ENCODE results near the gene PAQR5. TPM values are rescaled to one million over a fixed set of nuclear protein-coding genes. Genes with fewer than 3 reads are reported as not detected.

The PAQR5 gene
- total RNA-seq, 6 experiments from 2014 or later = 0.28 to 3.0 (median 0.98) TPM

DNA sequence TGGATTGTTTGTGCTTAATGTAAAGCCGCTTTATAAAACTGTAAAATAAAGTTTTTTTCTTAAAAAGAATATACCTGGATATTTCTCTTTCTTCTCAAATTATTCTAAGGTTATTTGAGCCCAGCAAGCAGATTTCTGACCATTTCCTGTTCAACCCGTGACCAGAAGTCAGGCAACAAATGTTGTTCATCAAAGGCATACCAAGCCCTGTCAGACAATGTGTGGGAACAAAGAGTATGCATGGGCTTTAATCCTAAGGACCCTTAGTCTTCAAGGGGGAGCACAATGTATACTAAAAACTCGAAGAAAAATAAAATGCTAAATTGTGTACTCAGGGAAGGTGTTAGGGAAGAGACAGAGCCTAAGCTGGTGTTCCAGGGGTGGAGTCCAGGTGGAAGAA is 26.6 kb upstream of the PAQR5 start:
- no peaks in the 10 kb centered on the region for H3K36me3 ChIP-seq
- no peaks in the 10 kb centered on the region for H3K9me3 ChIP-seq
- H3K4me3 ChIP-seq = no peak overlapping the region
- no peak for ATAC-seq
- H3K4me1 ChIP-seq = no peaks in the 10 kb centered on the region
- no peak overlapping the region for H3K27ac ChIP-seq
- TF ChIP-seq, protein P1, sequence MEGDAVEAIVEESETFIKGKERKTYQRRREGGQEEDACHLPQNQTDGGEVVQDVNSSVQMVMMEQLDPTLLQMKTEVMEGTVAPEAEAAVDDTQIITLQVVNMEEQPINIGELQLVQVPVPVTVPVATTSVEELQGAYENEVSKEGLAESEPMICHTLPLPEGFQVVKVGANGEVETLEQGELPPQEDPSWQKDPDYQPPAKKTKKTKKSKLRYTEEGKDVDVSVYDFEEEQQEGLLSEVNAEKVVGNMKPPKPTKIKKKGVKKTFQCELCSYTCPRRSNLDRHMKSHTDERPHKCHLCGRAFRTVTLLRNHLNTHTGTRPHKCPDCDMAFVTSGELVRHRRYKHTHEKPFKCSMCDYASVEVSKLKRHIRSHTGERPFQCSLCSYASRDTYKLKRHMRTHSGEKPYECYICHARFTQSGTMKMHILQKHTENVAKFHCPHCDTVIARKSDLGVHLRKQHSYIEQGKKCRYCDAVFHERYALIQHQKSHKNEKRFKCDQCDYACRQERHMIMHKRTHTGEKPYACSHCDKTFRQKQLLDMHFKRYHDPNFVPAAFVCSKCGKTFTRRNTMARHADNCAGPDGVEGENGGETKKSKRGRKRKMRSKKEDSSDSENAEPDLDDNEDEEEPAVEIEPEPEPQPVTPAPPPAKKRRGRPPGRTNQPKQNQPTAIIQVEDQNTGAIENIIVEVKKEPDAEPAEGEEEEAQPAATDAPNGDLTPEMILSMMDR (IDR thresholded peaks at IDR 0.05) = no peak
- no peak for TF ChIP-seq POLR2A (IDR thresholded peaks at IDR 0.05)
- WGBS (ENCODE audit: insufficient coverage, low coverage, low lambda C conversion rate, missing lambda C conversion rate) = 61% methylated on average over 3 of the region's 3 CpGs
- H3K27me3 ChIP-seq = no peaks in the 10 kb centered on the region
- DNase-seq = no peak
- intact Hi-C loops (cut with DNase I) = loop anchor here in 1 of 2 donors (10.0 kb wide), 1 partner anchor 217 kb away; no protein-coding TSS in a partner anchor

DNA sequence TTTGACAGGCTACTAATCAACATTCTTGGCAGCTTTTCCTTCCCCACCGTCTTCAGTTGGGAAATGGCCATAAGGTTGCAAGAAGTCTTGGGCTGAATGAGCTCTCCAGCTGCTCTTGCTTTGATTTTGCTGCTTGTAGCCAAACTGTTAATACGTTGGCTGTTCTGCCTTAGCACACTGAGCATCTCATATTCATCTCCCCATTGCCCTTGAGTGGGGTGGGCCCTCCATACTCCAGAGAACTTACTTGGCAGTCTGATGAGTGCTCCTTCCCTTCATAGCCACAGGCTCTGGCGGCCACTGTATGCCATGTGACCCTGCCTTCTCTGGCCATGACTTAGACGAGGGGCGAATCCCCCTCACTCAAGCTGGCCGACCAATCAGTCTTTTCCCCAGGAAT is 25.8 kb upstream of the PAQR5 start:
- intact Hi-C loops (cut with DNase I) = loop anchor here in 1 of 2 donors (10.0 kb wide), 1 partner anchor 218 kb away; no protein-coding TSS in a partner anchor
- no peaks in the 10 kb centered on the region for H3K27me3 ChIP-seq
- 88% methylated on average over 6 of the region's 6 CpGs for WGBS (ENCODE audit: insufficient coverage, low coverage, low lambda C conversion rate, missing lambda C conversion rate)

DNA sequence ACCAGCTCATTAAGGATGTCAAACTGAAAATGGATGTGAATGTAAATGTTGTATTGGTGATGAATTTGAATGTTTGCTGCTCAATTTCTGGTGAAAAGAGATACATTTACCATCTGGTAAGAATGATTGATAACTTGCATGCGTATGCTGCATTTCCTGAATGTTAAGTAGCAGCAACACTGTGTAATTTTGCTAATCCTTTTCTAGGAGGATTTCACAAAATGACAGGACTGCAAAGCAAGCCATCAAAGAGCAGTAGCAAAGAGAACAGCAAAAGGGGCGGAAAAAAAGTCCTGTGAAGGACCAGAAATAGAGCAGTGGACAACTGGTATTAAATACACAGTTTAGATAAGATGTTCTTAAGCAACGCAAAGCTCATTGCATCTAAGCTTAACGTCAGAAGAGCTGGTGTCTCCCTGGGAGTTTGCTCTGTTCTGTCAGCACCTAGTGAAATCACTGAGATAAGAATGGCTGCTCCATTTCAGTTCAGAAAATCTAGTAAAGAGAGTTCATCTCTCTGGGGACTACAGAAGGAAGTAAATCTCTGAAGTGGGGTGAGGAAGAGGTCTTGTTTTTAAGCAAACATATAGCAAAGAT is 23.5 kb upstream of the PAQR5 start:
- H3K4me3 ChIP-seq = no peak overlapping the region
- ATAC-seq = no peak
- no peaks in the 10 kb centered on the region for H3K9me3 ChIP-seq
- intact Hi-C loops (cut with DNase I) = loop anchor here in 1 of 2 donors (10.0 kb wide), 1 partner anchor 220 kb away; no protein-coding TSS in a partner anchor
- no peaks in the 10 kb centered on the region for H3K36me3 ChIP-seq
- H3K27ac ChIP-seq = no peak overlapping the region
- TF ChIP-seq POLR2A (IDR thresholded peaks at IDR 0.05) = no peak
- TF ChIP-seq, protein P1 (IDR thresholded peaks at IDR 0.05) = no peak
- no peaks in the 10 kb centered on the region for H3K4me1 ChIP-seq
- no peaks in the 10 kb centered on the region for H3K27me3 ChIP-seq
- 59% methylated on average over 4 of the region's 4 CpGs for WGBS (ENCODE audit: insufficient coverage, low coverage, low lambda C conversion rate, missing lambda C conversion rate)
- DNase-seq = no peak

More for the DNA sequence above, 25.8 kb upstream of the PAQR5 start:
- Histone ChIP-seq H3K27ac (no peak overlapping the region), H3K9me3 (no peaks in the 10 kb centered on the region), H3K36me3 (no peaks in the 10 kb centered on the region), H3K4me1 (no peaks in the 10 kb centered on the region), H3K4me3 (no peak overlapping the region)
- TF ChIP-seq POLR2A (IDR thresholded peaks at IDR 0.05) = no peak
- TF ChIP-seq, protein P1 (IDR thresholded peaks at IDR 0.05) = no peak
- ATAC-seq (no peak), DNase-seq (no peak)

DNA sequence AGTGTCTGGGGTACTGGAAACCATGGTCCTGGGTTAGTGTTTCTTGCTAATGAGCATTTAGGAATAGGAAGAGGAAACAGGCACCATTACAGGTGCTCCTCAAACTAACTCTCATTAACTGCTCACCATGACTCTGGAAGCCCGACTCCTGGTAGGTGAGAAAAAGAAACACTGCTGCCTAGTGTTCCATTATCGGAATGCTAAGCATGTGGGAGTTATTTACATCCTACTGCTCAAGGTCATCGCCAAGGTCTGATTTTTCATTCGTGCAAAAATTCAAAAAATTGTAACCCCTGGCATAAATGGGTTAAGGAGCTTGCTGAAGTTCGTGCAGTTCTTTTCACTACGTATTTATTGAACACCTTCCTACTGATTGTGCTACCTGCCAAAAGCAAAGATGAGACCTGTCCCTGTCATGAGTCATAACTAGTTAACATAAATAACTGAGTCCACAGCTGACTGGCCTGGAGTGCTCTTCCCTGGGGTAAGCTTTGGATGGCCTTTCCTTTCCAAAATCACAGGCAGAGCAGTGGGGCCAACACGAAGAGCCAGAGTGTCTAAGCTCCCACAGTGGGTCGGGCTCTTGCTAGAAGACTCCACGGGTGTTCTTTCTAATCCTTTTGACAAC is 22.7 kb upstream of the PAQR5 start:
- DNase-seq (no peak), ATAC-seq (peak in 1 of 4 donors; percentile 28)
- Histone ChIP-seq H3K4me3 (no peak overlapping the region), H3K27ac (no peak overlapping the region), H3K27me3 (no peaks in the 10 kb centered on the region), H3K4me1 (no peaks in the 10 kb centered on the region), H3K36me3 (no peaks in the 10 kb centered on the region), H3K9me3 (no peaks in the 10 kb centered on the region)
- no peak for TF ChIP-seq POLR2A (IDR thresholded peaks at IDR 0.05)
- TF ChIP-seq, protein P1 (IDR thresholded peaks at IDR 0.05) = no peak
- intact Hi-C loops (cut with DNase I) = loop anchor here in 1 of 2 donors (10.0 kb wide), 1 partner anchor 221 kb away; no protein-coding TSS in a partner anchor
- WGBS (ENCODE audit: insufficient coverage, low coverage, low lambda C conversion rate, missing lambda C conversion rate) = 66% methylated on average over 6 of the region's 9 CpGs

Data from right lobe of liver (tissue), 6 donors.